Tibial artery (tissue), 4 donors: Measurements from ENCODE around the gene RBP5.

Source experiments
- DNase-seq, 2 donors: peaks; one replicate each; pipeline ENCODE4 v3.0.0-alpha.2; 2019
- H3K27ac ChIP-seq, 2 donors: fragments of 200-600 bp; sonication (generic) in 1 of 2; 1 replicate in 1 of 2; 2 replicates in 1 of 2; pipeline ENCODE4 v1.5.1; 2018 to 2019; ENCODE audit warnings: mild to moderate bottlenecking in 1 of 2
- H3K27me3 ChIP-seq, 2 donors: fragments of 200-600 bp; sonication (generic) in 1 of 2; one replicate each; pipeline versions ENCODE4 v1.5.1 to v1.6.0; 2016 to 2019
- H3K36me3 ChIP-seq, 3 donors: fragments of 200-600 bp; sonication (generic) in 2 of 3; one replicate each; pipeline ENCODE4 v1.5.1; 2016 to 2019; ENCODE audit warnings: mild to moderate bottlenecking in 2 of 3
- H3K4me1 ChIP-seq, 4 donors: fragments of 200-600 bp; sonication (generic) in 2 of 4; 1 replicate in 3 of 4; 2 replicates in 1 of 4; pipeline ENCODE4 v1.5.1; 2016 to 2019
- H3K4me3 ChIP-seq, 2 donors: fragments of 200-600 bp; sonication (generic) in 1 of 2; 1 replicate in 1 of 2; 2 replicates in 1 of 2; pipeline ENCODE4 v1.5.1; 2018 to 2019; ENCODE audit warnings: mild to moderate bottlenecking in 2 of 2
- H3K9me3 ChIP-seq, 3 donors: fragments of 200-600 bp; sonication (generic) in 1 of 3; one replicate each; pipeline ENCODE4 v1.5.1; 2016 to 2019
- intact Hi-C: fragments of 100-400 bp; cut with DNase I; formaldehyde crosslinking; loops from one replicate; pipeline ENCODE4 v1.15.0; 2023; ENCODE audit warnings: low total_unique reads
- TF ChIP-seq, protein P1 (sequence below), 2 experiments: fragments of 200-600 bp in 1 of 2; fragments of 450-650 bp in 1 of 2; IDR thresholded peaks; one replicate each; pipeline ENCODE4 v1.5.1; 2017 to 2019; ENCODE audit warnings: antibody characterized with exemption in 2 of 2, mild to moderate bottlenecking in 1 of 2, moderate library complexity in 1 of 2

RBP5 gene

DNA sequence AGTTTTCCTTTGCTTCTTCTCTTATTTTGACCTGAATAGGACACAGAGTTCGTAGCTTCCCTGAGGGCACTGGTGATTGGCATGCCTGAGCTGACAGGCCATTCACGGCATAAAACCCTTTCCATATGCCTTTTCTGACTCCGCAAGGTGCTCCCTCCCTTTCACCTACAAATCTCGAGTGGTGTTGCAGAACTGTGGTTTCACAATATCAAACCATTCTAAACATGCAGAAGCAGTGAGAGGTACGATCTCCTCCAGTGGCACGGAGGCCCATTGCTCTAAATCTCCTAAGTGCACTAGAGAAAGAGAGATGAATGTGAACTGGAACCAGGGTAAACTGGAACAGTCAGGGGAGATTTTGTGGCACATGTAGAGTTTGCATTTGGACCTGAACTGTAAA is 25.4 kb upstream of the RBP5 start:
- intact Hi-C loops, result no loop called here
- no peak overlapping the region for H3K27ac ChIP-seq
- peaks cover 0 to 62% (median 37%) of the 10 kb centered on the region in 3 donors for H3K36me3 ChIP-seq
- TF ChIP-seq, protein P1, sequence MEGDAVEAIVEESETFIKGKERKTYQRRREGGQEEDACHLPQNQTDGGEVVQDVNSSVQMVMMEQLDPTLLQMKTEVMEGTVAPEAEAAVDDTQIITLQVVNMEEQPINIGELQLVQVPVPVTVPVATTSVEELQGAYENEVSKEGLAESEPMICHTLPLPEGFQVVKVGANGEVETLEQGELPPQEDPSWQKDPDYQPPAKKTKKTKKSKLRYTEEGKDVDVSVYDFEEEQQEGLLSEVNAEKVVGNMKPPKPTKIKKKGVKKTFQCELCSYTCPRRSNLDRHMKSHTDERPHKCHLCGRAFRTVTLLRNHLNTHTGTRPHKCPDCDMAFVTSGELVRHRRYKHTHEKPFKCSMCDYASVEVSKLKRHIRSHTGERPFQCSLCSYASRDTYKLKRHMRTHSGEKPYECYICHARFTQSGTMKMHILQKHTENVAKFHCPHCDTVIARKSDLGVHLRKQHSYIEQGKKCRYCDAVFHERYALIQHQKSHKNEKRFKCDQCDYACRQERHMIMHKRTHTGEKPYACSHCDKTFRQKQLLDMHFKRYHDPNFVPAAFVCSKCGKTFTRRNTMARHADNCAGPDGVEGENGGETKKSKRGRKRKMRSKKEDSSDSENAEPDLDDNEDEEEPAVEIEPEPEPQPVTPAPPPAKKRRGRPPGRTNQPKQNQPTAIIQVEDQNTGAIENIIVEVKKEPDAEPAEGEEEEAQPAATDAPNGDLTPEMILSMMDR (IDR thresholded peaks at IDR 0.05), result no peak
- no peak for DNase-seq
- H3K4me3 ChIP-seq, result no peak overlapping the region
- H3K27me3 ChIP-seq, result no peaks in the 10 kb centered on the region
- no peaks in the 10 kb centered on the region for H3K9me3 ChIP-seq
- peaks cover 0 to 9% (median 0%) of the 10 kb centered on the region in 4 donors for H3K4me1 ChIP-seq

DNA sequence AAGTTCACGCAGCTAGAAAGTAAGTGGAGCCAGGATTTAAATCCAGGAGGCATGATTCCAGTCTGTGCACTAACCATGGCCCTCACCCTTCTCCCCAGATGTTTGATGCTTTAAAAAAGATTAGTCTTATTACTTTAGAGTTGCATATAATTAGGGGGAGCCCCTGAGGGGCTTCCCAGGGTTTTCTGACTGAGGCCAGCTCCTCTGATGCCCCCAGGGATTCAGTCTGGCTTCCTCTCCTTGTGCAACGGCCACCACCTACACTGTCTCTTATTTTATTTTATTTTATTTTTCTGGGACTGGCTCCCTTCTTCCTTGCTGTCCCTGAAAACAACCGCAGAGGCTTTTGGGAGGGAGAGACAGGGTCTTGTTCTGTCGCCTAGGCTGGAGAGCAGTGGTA is 24.1 kb upstream of the RBP5 start:
- Histone ChIP-seq H3K9me3 (no peaks in the 10 kb centered on the region), H3K4me3 (no peak overlapping the region), H3K36me3 (peaks cover 0 to 62% (median 43%) of the 10 kb centered on the region in 3 donors), H3K27me3 (no peaks in the 10 kb centered on the region), H3K27ac (no peak overlapping the region), H3K4me1 (peaks cover 0 to 7% (median 0%) of the 10 kb centered on the region in 4 donors)
- TF ChIP-seq, protein P1 (IDR thresholded peaks at IDR 0.05), result no peak
- no peak for DNase-seq
- intact Hi-C loops, result no loop called here

DNA sequence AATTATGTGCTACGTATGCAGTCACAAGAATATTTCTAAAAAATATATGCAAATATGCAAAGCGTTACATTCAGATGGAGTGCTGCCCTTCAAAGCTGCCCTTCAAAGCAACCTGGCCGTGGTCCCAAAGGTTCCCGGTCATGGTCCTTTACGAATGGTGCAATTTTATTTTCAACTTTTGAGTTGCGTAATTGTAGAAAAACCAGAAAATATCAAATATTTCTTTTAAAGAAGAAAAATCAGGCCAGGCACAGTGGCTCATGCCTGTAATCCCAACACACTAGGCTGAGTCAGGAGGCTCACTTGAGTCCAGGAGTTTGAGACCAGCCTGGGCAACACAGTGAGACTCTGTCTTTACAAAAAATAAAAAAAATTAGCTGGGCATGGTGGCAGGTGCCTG is 22.8 kb upstream of the RBP5 start:
- peaks cover 0 to 61% (median 42%) of the 10 kb centered on the region in 3 donors for H3K36me3 ChIP-seq
- intact Hi-C loops, result no loop called here
- no peak for DNase-seq
- no peaks in the 10 kb centered on the region for H3K9me3 ChIP-seq
- H3K27ac ChIP-seq, result no peak overlapping the region
- peaks cover 0 to 7% (median 0%) of the 10 kb centered on the region in 4 donors for H3K4me1 ChIP-seq
- no peaks in the 10 kb centered on the region for H3K27me3 ChIP-seq
- H3K4me3 ChIP-seq, result no peak overlapping the region
- TF ChIP-seq, protein P1 (IDR thresholded peaks at IDR 0.05), result no peak

DNA sequence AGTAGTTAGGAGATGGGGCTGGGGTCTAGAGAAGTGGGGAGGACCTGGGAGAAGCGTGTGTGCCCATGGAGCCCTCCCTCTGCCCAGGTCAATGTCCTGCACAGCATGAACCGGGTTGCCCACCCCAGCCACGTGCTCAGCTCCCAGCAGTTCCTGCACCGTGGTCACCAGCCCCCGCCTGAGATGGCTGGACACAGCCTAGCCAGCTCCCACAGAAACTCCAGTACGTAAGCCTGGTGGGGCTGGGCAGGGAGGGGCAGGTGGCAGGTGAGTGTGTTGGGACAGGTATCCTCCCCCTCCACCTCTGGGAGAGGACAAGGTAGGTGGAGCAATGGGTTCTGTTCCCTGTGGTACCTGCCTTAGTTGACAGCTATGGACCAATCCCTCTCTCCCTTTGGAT is 22.2 kb upstream of the RBP5 start:
- Histone ChIP-seq H3K9me3 (no peaks in the 10 kb centered on the region), H3K4me1 (peaks cover 0 to 3% (median 0%) of the 10 kb centered on the region in 4 donors), H3K27ac (no peak overlapping the region), H3K36me3 (peaks cover 0 to 68% (median 47%) of the 10 kb centered on the region in 3 donors), H3K27me3 (no peaks in the 10 kb centered on the region), H3K4me3 (no peak overlapping the region)
- intact Hi-C loops, result no loop called here
- TF ChIP-seq, protein P1 (IDR thresholded peaks at IDR 0.05), result no peak
- DNase-seq, result no peak

DNA sequence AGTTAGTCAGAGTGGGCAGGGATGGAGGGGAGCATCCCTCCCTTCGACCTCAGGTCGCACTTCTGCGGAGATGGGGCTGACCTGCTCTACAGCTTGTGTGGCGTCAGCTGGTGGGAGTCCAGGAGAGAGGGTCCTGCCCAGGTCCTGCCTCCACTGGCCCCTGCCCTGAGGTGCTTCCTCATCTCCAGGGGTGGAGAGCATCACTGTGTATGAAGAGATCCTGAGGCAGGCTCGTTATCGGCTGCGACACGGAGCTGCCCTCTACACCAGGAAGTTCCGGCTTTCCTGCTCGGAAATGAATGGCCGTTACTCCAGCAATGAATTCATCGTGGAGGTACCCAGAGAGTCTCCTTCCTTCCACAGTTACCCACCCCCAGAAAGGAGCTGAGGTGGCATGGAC is 21.7 kb upstream of the RBP5 start:
- TF ChIP-seq, protein P1 (IDR thresholded peaks at IDR 0.05), result no peak
- intact Hi-C loops, result no loop called here
- no peaks in the 10 kb centered on the region for H3K27me3 ChIP-seq
- H3K4me1 ChIP-seq, result no peaks in the 10 kb centered on the region
- no peaks in the 10 kb centered on the region for H3K9me3 ChIP-seq
- DNase-seq, result no peak
- H3K27ac ChIP-seq, result no peak overlapping the region
- H3K4me3 ChIP-seq, result no peak overlapping the region
- H3K36me3 ChIP-seq, result peaks cover 0 to 72% (median 47%) of the 10 kb centered on the region in 3 donors

DNA sequence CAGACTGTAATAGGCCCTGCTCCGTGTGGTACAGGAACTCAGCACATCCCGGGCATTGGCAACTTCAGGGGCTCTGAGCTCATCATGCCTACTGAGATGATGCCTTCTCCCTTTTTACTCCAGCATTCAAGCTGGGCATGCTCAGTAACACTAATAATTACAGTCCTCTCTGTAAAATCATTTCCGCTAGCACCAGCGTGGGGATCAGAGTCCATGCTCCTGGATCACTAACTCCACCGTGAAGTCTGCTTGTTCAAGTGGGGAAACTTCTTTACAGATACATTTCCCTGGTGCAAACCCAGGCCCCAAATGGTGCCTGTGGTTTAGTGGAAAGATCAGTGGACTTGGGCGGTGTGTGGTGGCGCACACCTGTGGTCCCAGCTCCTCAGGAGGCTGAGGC is 18.2 kb upstream of the RBP5 start:
- intact Hi-C loops, result no loop called here
- no peak overlapping the region for H3K27ac ChIP-seq
- peak in 1 of 2 donors; percentile 23 for DNase-seq
- H3K36me3 ChIP-seq, result peaks cover 0 to 66% (median 45%) of the 10 kb centered on the region in 3 donors
- TF ChIP-seq, protein P1 (IDR thresholded peaks at IDR 0.05), result no peak
- no peaks in the 10 kb centered on the region for H3K27me3 ChIP-seq
- H3K4me1 ChIP-seq, result no peaks in the 10 kb centered on the region
- H3K4me3 ChIP-seq, result no peak overlapping the region
- H3K9me3 ChIP-seq, result no peaks in the 10 kb centered on the region
